Measurements from ENCODE around the gene GPN1. TPM values are rescaled to one million over a fixed set of nuclear protein-coding genes. Genes with fewer than 3 reads are reported as not detected.

Gene GPN1
- total and polyA plus RNA-seq, 10 donors: 18.0 to 29.4 (median 23.9) TPM

DNA sequence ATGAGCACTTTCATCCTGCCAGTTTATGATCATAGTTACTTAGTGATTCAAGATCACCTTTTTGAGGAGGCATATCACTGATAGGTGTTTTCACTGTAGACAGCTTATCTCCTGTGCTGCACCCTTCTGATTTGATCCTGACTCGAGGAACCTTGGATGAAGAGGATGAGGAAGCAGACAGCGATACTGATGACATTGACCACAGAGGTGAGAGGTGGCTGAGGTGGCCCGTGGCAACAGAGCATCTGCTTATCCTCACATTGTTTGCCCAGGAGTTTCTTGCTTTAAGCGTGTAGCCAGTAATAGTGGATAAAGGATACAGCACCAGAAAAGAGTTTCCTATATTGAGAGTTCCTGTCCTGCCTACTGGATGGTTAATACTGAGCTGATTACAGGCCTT lies 18.9 kb downstream of the GPN1 start:
- H3K27me3 ChIP-seq (replicated peaks in 1 of 7): no peaks in the 10 kb centered on the region
- DNase-seq: no peak
- no peak overlapping the region for H3K27ac ChIP-seq
- intact Hi-C loops (cut with DNase I; ENCODE audit: low total_unique reads): no loop called here
- H3K36me3 ChIP-seq: peaks cover 9 to 100% (median 89%) of the 10 kb centered on the region in 6 donors
- no peak overlapping the region for H3K4me3 ChIP-seq
- no peaks in the 10 kb centered on the region for H3K9me3 ChIP-seq
- no peaks in the 10 kb centered on the region for H3K4me1 ChIP-seq
- TF ChIP-seq POLR2A (IDR thresholded peaks at IDR 0.05): no peak
- TF ChIP-seq, protein P1, sequence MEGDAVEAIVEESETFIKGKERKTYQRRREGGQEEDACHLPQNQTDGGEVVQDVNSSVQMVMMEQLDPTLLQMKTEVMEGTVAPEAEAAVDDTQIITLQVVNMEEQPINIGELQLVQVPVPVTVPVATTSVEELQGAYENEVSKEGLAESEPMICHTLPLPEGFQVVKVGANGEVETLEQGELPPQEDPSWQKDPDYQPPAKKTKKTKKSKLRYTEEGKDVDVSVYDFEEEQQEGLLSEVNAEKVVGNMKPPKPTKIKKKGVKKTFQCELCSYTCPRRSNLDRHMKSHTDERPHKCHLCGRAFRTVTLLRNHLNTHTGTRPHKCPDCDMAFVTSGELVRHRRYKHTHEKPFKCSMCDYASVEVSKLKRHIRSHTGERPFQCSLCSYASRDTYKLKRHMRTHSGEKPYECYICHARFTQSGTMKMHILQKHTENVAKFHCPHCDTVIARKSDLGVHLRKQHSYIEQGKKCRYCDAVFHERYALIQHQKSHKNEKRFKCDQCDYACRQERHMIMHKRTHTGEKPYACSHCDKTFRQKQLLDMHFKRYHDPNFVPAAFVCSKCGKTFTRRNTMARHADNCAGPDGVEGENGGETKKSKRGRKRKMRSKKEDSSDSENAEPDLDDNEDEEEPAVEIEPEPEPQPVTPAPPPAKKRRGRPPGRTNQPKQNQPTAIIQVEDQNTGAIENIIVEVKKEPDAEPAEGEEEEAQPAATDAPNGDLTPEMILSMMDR (IDR thresholded peaks at IDR 0.05 in 8 of 11, conservative IDR thresholded peaks at IDR 0.05 in 3 of 11): no peak
- no peak for TF ChIP-seq POLR2AphosphoS5 (IDR thresholded peaks at IDR 0.05)
- 72 to 81% (median 80%) methylated on average over 4 of the region's 4 CpGs for WGBS, 5 donors

DNA sequence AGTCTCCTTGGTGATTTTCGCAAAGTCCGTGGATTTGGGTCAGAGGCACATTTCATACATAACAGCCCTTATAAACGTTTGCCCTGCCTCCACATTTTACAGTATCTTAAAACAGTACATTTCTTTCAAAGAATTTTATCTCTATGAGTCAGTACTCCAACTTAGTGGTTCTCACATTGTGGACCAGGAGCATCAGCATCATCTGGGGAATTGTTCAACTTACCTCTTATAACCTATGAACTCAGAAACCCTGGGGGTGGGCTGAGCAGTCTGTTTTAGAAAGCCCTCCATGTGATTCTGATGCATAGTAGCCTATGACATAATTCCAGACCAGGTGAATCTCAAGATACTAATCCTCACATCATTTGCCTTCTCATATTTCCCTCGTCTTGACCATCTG lies 22.2 kb downstream of the GPN1 start:
- 81 to 93% (median 85%) methylated on average over 4 of the region's 4 CpGs for WGBS, 5 donors
- TF ChIP-seq POLR2AphosphoS5 (IDR thresholded peaks at IDR 0.05): no peak
- TF ChIP-seq, protein P1 (IDR thresholded peaks at IDR 0.05 in 8 of 11, conservative IDR thresholded peaks at IDR 0.05 in 3 of 11): no peak
- no peak for TF ChIP-seq POLR2A (IDR thresholded peaks at IDR 0.05)

DNA sequence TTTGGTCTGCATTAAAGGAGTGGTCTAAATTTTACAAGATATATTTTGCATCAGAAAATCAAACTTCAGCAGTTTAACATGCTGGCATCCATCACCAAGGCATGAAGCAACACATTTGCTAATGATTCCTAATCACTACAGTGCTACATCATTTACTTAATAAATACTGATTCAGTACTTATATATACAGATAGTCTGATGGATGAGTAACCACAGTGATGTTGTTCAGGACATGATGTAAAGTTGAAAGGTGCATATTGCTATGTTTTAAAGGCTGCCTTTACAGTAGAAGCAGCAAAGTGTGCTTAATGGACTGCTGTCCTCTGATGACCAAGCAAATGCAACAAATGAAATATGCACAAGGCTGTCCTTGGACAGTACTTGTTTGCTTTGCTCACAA lies 23.5 kb downstream of the GPN1 start:
- H3K27me3 ChIP-seq (replicated peaks in 1 of 7): no peaks in the 10 kb centered on the region
- no peaks in the 10 kb centered on the region for H3K4me1 ChIP-seq
- H3K36me3 ChIP-seq: peaks cover 14 to 100% (median 98%) of the 10 kb centered on the region in 6 donors
- intact Hi-C loops (cut with DNase I; ENCODE audit: low total_unique reads): no loop called here
- H3K27ac ChIP-seq: no peak overlapping the region
- DNase-seq: no peak
- no peaks in the 10 kb centered on the region for H3K9me3 ChIP-seq
- TF ChIP-seq, protein P1 (IDR thresholded peaks at IDR 0.05 in 8 of 11, conservative IDR thresholded peaks at IDR 0.05 in 3 of 11): no peak
- TF ChIP-seq POLR2AphosphoS5 (IDR thresholded peaks at IDR 0.05) (no peak), POLR2A (IDR thresholded peaks at IDR 0.05) (no peak)
- no peak overlapping the region for H3K4me3 ChIP-seq

More for the DNA sequence above, 22.2 kb downstream of the GPN1 start:
- Histone ChIP-seq H3K27ac (no peak overlapping the region), H3K4me3 (no peak overlapping the region), H3K9me3 (no peaks in the 10 kb centered on the region), H3K36me3 (peaks cover 13 to 100% (median 98%) of the 10 kb centered on the region in 6 donors), H3K27me3 (replicated peaks in 1 of 7) (no peaks in the 10 kb centered on the region), H3K4me1 (no peaks in the 10 kb centered on the region)
- no peak for DNase-seq
- intact Hi-C loops (cut with DNase I; ENCODE audit: low total_unique reads): no loop called here

DNA sequence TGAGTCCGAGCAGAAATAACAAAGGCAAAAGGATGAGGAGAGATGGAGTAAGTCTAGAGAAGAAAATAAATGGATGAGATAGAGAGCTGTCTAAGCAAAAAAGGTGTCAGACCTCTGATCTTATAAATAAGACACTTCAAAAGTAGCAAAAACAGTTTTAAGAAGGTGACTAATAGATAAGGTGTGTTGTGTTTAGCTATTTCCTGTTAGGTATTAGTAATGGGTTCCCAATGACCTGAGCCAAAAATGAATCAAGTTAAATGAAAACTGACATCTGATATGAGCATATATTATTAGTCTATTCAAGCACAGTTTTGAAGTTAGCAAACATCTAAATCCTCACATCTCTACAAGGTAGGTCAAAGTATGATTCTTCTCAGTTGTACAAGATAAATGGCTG lies 23.9 kb downstream of the GPN1 start:
- TF ChIP-seq, protein P1 (IDR thresholded peaks at IDR 0.05 in 8 of 11, conservative IDR thresholded peaks at IDR 0.05 in 3 of 11): no peak
- TF ChIP-seq POLR2A (IDR thresholded peaks at IDR 0.05): no peak
- no peak for TF ChIP-seq POLR2AphosphoS5 (IDR thresholded peaks at IDR 0.05)
- WGBS, 5 donors: 87 to 91% (median 89%) methylated on average over 1 of the region's 1 CpG
- no peak overlapping the region for H3K4me3 ChIP-seq

More for the DNA sequence above, 23.9 kb downstream of the GPN1 start:
- DNase-seq: no peak
- H3K27ac ChIP-seq: no peak overlapping the region
- no peaks in the 10 kb centered on the region for H3K9me3 ChIP-seq
- peaks cover 0 to 2% (median 0%) of the 10 kb centered on the region in 6 donors for H3K4me1 ChIP-seq
- H3K36me3 ChIP-seq: peaks cover 14 to 100% (median 98%) of the 10 kb centered on the region in 6 donors
- intact Hi-C loops (cut with DNase I; ENCODE audit: low total_unique reads): no loop called here
- H3K27me3 ChIP-seq (replicated peaks in 1 of 7): no peaks in the 10 kb centered on the region

Data from spleen (tissue), 11 donors.